Eye (tissue), 1 donor: Measurements from ENCODE around the gene KDM4B.

Experiments used
- DNase-seq: peaks from one replicate; pipeline ENCODE4 v3.0.0-alpha.2; 2015

The KDM4B gene

GRCh38 chr19:5036698-5037563 is 68.0 kb downstream of the KDM4B start:
- DNase-seq: peak; percentile 62

GRCh38 chr19:5037936-5038335 is 69.0 kb downstream of the KDM4B start:
- peak; percentile 65 for DNase-seq

GRCh38 chr19:5038631-5039271 is 69.8 kb downstream of the KDM4B start:
- DNase-seq: peak; percentile 51

GRCh38 chr19:5039642-5040543 is 71.0 kb downstream of the KDM4B start:
- DNase-seq: no peak

- DNase-seq: no peak
Observed at GRCh38 chr19:5040544-5041167, 71.7 kb downstream of the KDM4B start.

GRCh38 chr19:5041168-5041912 is 72.4 kb downstream of the KDM4B start:
- no peak for DNase-seq

GRCh38 chr19:5041913-5042187 is 72.9 kb downstream of the KDM4B start:
- no peak for DNase-seq

- no peak for DNase-seq
Observed at GRCh38 chr19:5042556-5042955, 73.6 kb downstream of the KDM4B start.

GRCh38 chr19:5045029-5045428 is 76.1 kb downstream of the KDM4B start:
- DNase-seq: no peak

GRCh38 chr19:5045956-5046338 is 77.0 kb downstream of the KDM4B start:
- no peak for DNase-seq

- peak; percentile 55 for DNase-seq
Observed at GRCh38 chr19:5046339-5047039, 77.6 kb downstream of the KDM4B start.

GRCh38 chr19:5047251-5047935 is 78.5 kb downstream of the KDM4B start:
- DNase-seq: no peak

GRCh38 chr19:5048091-5048726 is 79.3 kb downstream of the KDM4B start:
- peak; percentile 93 for DNase-seq

- no peak for DNase-seq
Observed at GRCh38 chr19:5048727-5049553, 80.0 kb downstream of the KDM4B start.

- DNase-seq: no peak
Observed at GRCh38 chr19:5049561-5049960, 80.6 kb downstream of the KDM4B start.

- no peak for DNase-seq
Observed at GRCh38 chr19:5050067-5050656, 81.2 kb downstream of the KDM4B start.

GRCh38 chr19:5050905-5051304 is 82.0 kb downstream of the KDM4B start:
- DNase-seq: no peak

- DNase-seq: no peak
Observed at GRCh38 chr19:5051619-5052018, 82.7 kb downstream of the KDM4B start.

- DNase-seq: no peak
Observed at GRCh38 chr19:5052515-5052914, 83.6 kb downstream of the KDM4B start.
